GM19467 (cell line): ENCODE results near the gene SOX10.
"Not testable (repeated sequence)": the region's sequence is repeated elsewhere in the genome, so short reads cannot be mapped to it uniquely, and the experiment has no call there.

Experiments
- ATAC-seq: cut with Tn5 transposase; IDR thresholded peaks from one replicate; pipeline ENCODE4 v1.9.1; 2021; ENCODE audit warnings: mild to moderate bottlenecking, moderate library complexity; ENCODE audit not compliant: unreplicated experiment

The SOX10 gene

DNA sequence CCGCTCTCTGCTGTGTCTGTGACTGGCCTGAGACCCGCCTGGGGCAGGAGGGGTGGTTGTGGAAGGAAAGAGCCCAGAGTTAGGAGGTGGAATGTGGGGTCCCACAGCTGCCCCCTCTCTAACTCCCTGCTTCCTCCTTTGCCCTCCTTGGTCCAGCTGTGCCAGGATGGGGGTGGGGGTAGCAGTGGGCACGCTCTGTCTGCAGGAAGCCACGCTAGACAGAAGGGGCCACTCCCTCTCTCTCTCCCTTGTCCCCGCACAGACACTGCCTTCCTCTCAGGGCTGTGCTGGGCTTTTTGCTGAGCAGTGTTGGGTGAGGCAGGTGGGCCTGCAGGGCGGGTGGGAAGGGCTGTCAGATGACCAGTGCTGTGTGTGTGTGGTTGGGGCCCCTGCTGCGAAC, 2.0 kb upstream of the SOX10 start:
- ATAC-seq = no peak

DNA sequence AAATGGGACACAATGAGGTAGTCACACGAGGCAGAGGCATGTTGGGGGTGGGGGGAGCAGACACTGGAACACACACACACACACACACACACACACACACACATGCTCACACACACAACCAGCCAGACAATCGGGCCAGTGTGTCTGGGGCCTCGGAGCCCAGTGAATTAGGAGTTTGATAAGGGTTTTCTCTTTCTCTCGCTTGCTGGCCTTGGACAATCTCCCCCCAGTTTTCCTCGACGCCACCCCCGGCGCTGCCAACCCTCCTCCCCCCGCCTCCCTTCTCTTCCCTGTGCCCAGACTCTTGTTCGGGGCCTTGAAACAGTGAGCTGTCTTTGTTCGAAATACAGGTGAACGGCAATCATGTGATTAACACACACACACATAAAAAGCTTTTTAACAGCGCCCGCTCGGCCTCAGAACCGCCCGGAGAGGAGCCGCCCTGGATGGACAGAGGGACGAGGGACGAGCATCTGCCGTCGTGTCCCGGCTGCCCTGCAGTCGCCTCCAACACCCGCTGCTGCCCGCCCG, 1.5 kb upstream of the SOX10 start:
- no peak for ATAC-seq

GRCh38 chr22:37985050-37985585, 763 bp upstream of the SOX10 start:
- ATAC-seq = no peak

GRCh38 chr22:37982938-37983859, 1.2 kb downstream of the SOX10 start:
- ATAC-seq = no peak

DNA sequence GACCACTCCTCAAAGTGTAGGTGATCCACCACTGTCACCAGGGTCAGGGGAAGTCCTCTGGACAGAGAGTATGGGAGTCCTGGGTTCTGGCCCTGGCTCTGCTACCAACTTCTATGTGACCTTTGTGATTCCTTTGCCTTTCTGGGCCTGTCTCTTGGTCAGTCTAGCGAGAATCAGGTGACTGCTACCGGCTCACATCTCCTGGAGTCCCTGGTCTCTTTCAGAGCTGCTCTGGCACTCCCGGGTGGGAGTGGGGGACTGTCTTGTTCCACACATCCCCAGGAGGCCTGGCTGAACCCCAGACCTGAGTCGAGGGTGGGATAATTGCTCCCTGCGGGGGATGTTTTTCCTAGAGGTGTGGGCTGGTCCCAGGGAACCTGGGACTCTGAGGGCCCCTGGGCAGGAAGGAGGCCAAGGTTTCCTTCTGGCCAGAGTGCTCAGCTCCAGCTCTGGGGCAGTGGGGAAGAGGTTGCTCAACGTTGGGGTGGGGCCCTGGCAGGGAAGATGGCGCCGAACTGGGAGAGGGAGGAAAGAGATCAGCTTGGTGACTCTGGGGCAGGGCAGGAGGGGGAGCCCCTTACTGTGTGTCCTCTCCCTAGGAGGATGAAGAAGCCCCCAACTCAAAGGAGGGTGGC, 2.1 kb downstream of the SOX10 start:
- no peak for ATAC-seq

GRCh38 chr22:37981282-37982011, 2.9 kb downstream of the SOX10 start:
- ATAC-seq = no peak

- no peak for ATAC-seq
Observed at GRCh38 chr22:37979782-37980181, 4.6 kb downstream of the SOX10 start.

DNA sequence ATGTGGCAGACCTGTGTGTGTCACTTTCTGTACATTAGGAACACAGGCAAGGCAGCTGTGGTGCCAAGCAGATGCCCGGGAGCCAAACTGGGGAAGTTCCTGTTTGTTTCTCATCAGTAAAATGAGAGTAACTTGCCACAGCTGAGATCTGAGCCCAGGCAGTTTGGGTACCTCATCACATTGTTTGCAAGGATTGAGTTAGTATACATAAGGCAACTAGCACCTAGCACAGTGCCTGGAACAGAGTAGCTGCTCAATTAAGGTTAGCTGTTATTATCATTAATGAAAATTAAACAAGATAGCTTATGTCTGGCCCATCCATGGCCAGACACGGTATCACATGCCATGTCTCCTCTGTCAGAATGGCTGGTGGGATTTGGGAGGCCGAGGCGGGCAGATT, 7.8 kb downstream of the SOX10 start:
- ATAC-seq = no peak

GRCh38 chr22:37976022-37976421, 8.3 kb downstream of the SOX10 start:
- ATAC-seq = not testable (repeated sequence)

GRCh38 chr22:37975153-37975552, 9.2 kb downstream of the SOX10 start:
- no peak for ATAC-seq

GRCh38 chr22:37973271-37974170, 10.8 kb downstream of the SOX10 start:
- no peak for ATAC-seq

GRCh38 chr22:37972527-37972926, 11.8 kb downstream of the SOX10 start:
- no peak for ATAC-seq

- ATAC-seq = no peak
Observed at GRCh38 chr22:37971475-37972434, 12.6 kb downstream of the SOX10 start.

GRCh38 chr22:37970864-37971263, 13.5 kb downstream of the SOX10 start:
- no peak for ATAC-seq

GRCh38 chr22:37968452-37969251, 15.7 kb downstream of the SOX10 start:
- ATAC-seq = no peak

GRCh38 chr22:37967637-37968451, 16.5 kb downstream of the SOX10 start:
- no peak for ATAC-seq

GRCh38 chr22:37967147-37967546, 17.2 kb downstream of the SOX10 start:
- ATAC-seq = no peak
